ENCODE measurements around the gene CDRT4. TPM values are rescaled to one million over a fixed set of nuclear protein-coding genes. Genes with fewer than 3 reads are reported as not detected.

Gene CDRT4
- total and polyA plus RNA-seq, 2 donors (not counting 3 experiments of a cell fraction or from before 2014, with no cell fraction given), result 11.5 to 13.6 TPM

DNA sequence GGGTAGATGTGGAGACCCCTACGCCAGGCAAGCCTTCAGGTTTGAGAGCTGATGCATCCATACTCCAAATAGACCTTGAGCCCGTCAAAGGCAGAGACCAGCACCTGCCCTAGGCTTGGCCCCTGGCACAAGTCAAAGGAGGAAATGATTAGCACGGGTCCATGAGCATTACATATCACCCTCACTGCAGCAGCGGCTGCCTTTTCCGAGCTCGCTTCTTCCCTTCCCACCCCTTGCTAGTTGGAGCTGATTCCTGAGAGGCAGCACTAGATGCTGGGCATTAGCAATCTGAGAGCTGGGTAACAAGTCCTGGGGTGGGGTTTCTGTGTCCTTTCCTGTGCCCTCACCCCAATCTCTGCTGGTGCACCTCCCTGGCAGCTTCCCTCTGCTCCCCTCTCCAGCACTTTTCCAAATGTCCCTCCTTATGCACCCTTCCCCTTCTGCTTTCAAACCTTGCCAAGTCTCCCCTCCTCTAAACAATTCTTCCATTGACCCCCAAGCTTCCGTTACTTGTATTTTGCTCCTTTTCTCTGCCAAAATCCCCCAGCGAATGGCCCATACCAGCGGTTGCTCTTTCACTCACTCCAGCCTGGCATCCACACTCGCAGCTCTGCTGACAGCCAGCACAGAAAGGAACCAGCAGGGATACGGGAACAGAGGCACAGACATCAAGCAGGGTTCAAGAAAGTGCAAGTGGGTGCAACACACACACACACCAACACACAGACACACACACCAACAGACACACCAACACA is 3.0 kb downstream of the CDRT4 start:
- DNase-seq (ENCODE audit: low read depth, low spot score), result peak; percentile 37
- dilution Hi-C loops (cut with MboI; ENCODE audit: extremely low pct_ligation_motif_present, low sequenced_read_pairs), result no loop called here
- no peak for TF ChIP-seq POLR2AphosphoS5 (IDR thresholded peaks at IDR 0.05; ENCODE audit: insufficient read depth, low read depth, low read length)
- TF ChIP-seq MYC (IDR thresholded peaks at IDR 0.05; ENCODE audit: low read depth, low read length), result no peak
- no peak for TF ChIP-seq EZH2 (IDR thresholded peaks at IDR 0.05; ENCODE audit: borderline replicate concordance, low read depth, low read length, severe bottlenecking)
- TF ChIP-seq POLR2A (IDR thresholded peaks at IDR 0.05; ENCODE audit: low read depth, low read length), result no peak
- TF ChIP-seq FOS (IDR thresholded peaks at IDR 0.05; ENCODE audit: borderline replicate concordance, insufficient read depth, low read length), result no peak
- TF ChIP-seq, protein P1, sequence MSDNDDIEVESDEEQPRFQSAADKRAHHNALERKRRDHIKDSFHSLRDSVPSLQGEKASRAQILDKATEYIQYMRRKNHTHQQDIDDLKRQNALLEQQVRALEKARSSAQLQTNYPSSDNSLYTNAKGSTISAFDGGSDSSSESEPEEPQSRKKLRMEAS (IDR thresholded peaks at IDR 0.05; ENCODE audit: insufficient read depth, insufficient read length), result no peak
- no peak for TF ChIP-seq JUN (IDR thresholded peaks at IDR 0.05; ENCODE audit: borderline replicate concordance, insufficient read depth, insufficient read length, low read depth)
- no peak for TF ChIP-seq GATA2 (IDR thresholded peaks at IDR 0.05; ENCODE audit: insufficient read depth, insufficient read length, low read depth, low read length)
- TF ChIP-seq CTCF (IDR thresholded peaks at IDR 0.05; ENCODE audit: extremely low read depth in 1 of 2, insufficient read depth in 1 of 2, low read depth in 1 of 2, low read length in 2 of 2), result no peak
- Histone ChIP-seq H3K9me1 (replicated peaks; ENCODE audit: control insufficient read depth, extremely low read depth, insufficient read depth, low read length) (no peaks in the 10 kb centered on the region), H3K79me2 (ENCODE audit: control insufficient read depth, insufficient read depth, low read length) (no peaks in the 10 kb centered on the region), H3K4me3 (replicated peaks in 1 of 3; ENCODE audit: insufficient read depth in 1 of 3, low read depth in 1 of 3, low read length in 3 of 3) (no peak overlapping the region), H3K27me3 (ENCODE audit: control insufficient read depth in 2 of 2, insufficient read depth in 2 of 2, low read length in 2 of 2) (no peaks in the 10 kb centered on the region), H3K4me2 (ENCODE audit: insufficient read depth, low read length) (no peak overlapping the region), H3K36me3 (ENCODE audit: control insufficient read depth in 2 of 2, extremely low read depth in 1 of 2, insufficient read depth in 2 of 2, low read length in 2 of 2) (no peaks in the 10 kb centered on the region), H2AFZ (ENCODE audit: low read depth, low read length) (no peak overlapping the region), H3K4me1 (ENCODE audit: control insufficient read depth, extremely low read depth, insufficient read depth, low read length) (peaks cover 7% of the 10 kb centered on the region), H3K27ac (ENCODE audit: insufficient read depth, low read depth, low read length) (no peak overlapping the region), H3K9me3 (replicated peaks; ENCODE audit: control insufficient read depth, insufficient read depth, low read length) (no peaks in the 10 kb centered on the region), H4K20me1 (replicated peaks; ENCODE audit: control insufficient read depth, extremely low read depth, insufficient read depth, low read length) (no peaks in the 10 kb centered on the region), H3K9ac (replicated peaks; ENCODE audit: extremely low read depth, insufficient read depth, low read length) (no peak overlapping the region)
- intact Hi-C loops (cut with micrococcal nuclease), result no loop called here
- ChIA-PET CTCF (interaction anchor here (1.0 to 1.7 kb wide), 5 partner anchors 12 to 39 kb away, joined by 3 to 7 read pairs (median 4); no protein-coding TSS in a partner anchor), POLR2A (no interaction called here)
- no TSS peak for BruUV-seq (replicated peaks)
- FAIRE-seq, result peak; percentile 58

Measured in endothelial cell of umbilical vein (primary cell).